ENCODE data around the gene ADGRL3.

DNA sequence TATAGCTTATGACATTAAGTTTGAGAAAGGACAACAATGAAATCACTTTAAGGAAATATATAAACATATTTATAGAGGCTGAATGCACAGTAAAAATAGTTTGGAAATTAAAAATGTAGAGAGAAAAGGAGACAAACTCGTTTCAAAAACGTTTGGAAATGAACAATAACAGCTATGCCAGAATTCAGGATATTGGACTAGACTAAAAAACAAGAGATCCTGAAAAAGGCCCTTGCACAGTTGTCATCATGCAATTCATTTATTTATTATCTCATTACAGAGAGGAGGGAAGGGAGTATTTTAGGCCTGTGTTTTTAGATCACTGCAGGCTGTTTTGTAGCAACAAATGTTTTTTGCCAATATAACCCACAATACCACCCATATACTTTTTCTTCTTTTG, 527.2 kb downstream of the ADGRL3 start:
- TF ChIP-seq POLR2A (IDR thresholded peaks at IDR 0.05) (no peak), POLR2AphosphoS5 (IDR thresholded peaks at IDR 0.05) (no peak)
- TF ChIP-seq, protein P1, sequence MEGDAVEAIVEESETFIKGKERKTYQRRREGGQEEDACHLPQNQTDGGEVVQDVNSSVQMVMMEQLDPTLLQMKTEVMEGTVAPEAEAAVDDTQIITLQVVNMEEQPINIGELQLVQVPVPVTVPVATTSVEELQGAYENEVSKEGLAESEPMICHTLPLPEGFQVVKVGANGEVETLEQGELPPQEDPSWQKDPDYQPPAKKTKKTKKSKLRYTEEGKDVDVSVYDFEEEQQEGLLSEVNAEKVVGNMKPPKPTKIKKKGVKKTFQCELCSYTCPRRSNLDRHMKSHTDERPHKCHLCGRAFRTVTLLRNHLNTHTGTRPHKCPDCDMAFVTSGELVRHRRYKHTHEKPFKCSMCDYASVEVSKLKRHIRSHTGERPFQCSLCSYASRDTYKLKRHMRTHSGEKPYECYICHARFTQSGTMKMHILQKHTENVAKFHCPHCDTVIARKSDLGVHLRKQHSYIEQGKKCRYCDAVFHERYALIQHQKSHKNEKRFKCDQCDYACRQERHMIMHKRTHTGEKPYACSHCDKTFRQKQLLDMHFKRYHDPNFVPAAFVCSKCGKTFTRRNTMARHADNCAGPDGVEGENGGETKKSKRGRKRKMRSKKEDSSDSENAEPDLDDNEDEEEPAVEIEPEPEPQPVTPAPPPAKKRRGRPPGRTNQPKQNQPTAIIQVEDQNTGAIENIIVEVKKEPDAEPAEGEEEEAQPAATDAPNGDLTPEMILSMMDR (IDR thresholded peaks at IDR 0.05) = no peak

Measured in suprapubic skin (tissue), 4 donors.